GM13977 (cell line): ENCODE data around the gene CNDP1.

Experiments used
- DNase-seq: peaks from one replicate; pipeline ENCODE4 v3.0.0; 2012; ENCODE audit warnings: low spot score
- CTCF ChIP-seq: IDR thresholded peaks from 2 replicates; pipeline ENCODE4 v1.5.1; 2012; ENCODE audit warnings: mild to moderate bottlenecking, control low read depth; ENCODE audit not compliant: insufficient read depth; ENCODE audit errors: extremely low read depth, missing control alignments
- in situ Hi-C: fragments of 300-500 bp; cut with MboI; formaldehyde crosslinking; loops from one replicate; pipeline ENCODE4 v1.12.0; 2022; ENCODE audit warnings: low sequenced_read_pairs, low pct_unique_long_range_greater_than_20kb, mixed read lengths, inconsistent platforms; ENCODE audit not compliant: unreplicated experiment

Gene CNDP1

GRCh38 chr18:74631212-74631611 is 96.9 kb downstream of the CNDP1 start:
- no peak for TF ChIP-seq CTCF
- no peak for DNase-seq
- in situ Hi-C loops: no loop called here

GRCh38 chr18:74631623-74632350 is 97.5 kb downstream of the CNDP1 start:
- TF ChIP-seq CTCF: no peak
- DNase-seq: no peak
- in situ Hi-C loops: no loop called here

GRCh38 chr18:74632351-74632679 is 98.0 kb downstream of the CNDP1 start:
- TF ChIP-seq CTCF: no peak
- DNase-seq: no peak
- in situ Hi-C loops: no loop called here

- no peak for TF ChIP-seq CTCF
- in situ Hi-C loops: no loop called here
- DNase-seq: no peak
These were observed 98.6 kb downstream of the CNDP1 start for GRCh38 chr18:74632856-74633255.

- TF ChIP-seq CTCF: no peak
- DNase-seq: no peak
- in situ Hi-C loops: no loop called here
These were observed 99.5 kb downstream of the CNDP1 start for GRCh38 chr18:74633652-74634352.

GRCh38 chr18:74635224-74635975 is 101.1 kb downstream of the CNDP1 start:
- in situ Hi-C loops: no loop called here

More at GRCh38 chr18:74635224-74635975, 101.1 kb downstream of the CNDP1 start:
- no peak for TF ChIP-seq CTCF
- no peak for DNase-seq
